IPS-20b (cell line): ENCODE measurements around the gene PDZK1.
"Not testable (repeated sequence)": the region's sequence is repeated elsewhere in the genome, so short reads cannot be mapped to it uniquely, and the experiment has no call there.

Experiments used
- H3K27ac ChIP-seq: one replicate; pipeline ENCODE4 v1.5.1; 2013; ENCODE audit warnings: low read length
- H3K27me3 ChIP-seq: 2 replicates; pipeline ENCODE4 v1.6.1; 2013; ENCODE audit warnings: mild to moderate bottlenecking, low read length, inconsistent platforms; ENCODE audit not compliant: insufficient read depth
- H3K36me3 ChIP-seq: 2 replicates; pipeline ENCODE4 v1.6.1; 2013; ENCODE audit warnings: low read depth, mild to moderate bottlenecking, inconsistent platforms, low read length, moderate library complexity; ENCODE audit not compliant: insufficient read depth
- H3K4me1 ChIP-seq: 2 replicates; pipeline ENCODE4 v1.6.1; 2013; ENCODE audit warnings: mild to moderate bottlenecking, control low read depth, inconsistent platforms, low read length, moderate library complexity; ENCODE audit not compliant: insufficient read depth
- H3K4me3 ChIP-seq: 2 replicates; pipeline ENCODE4 v1.5.1; 2013; ENCODE audit warnings: mild to moderate bottlenecking, low read length, inconsistent platforms
- H3K9ac ChIP-seq: 2 replicates; pipeline ENCODE4 v1.6.1; 2013; ENCODE audit warnings: low read depth, mild to moderate bottlenecking, inconsistent platforms, low read length, moderate library complexity
- H3K9me3 ChIP-seq: 2 replicates; pipeline ENCODE4 v1.6.1; 2013; ENCODE audit warnings: mild to moderate bottlenecking, low read depth, low read length, inconsistent platforms; ENCODE audit not compliant: insufficient read depth

Gene PDZK1

GRCh38 chr1:145688328-145688727, 18.8 kb downstream of the PDZK1 start:
- H3K9me3 ChIP-seq: no peaks in the 10 kb centered on the region
- peaks cover 5% of the 10 kb centered on the region; the same call in 1 of the 2 replicates for H3K4me1 ChIP-seq
- H3K36me3 ChIP-seq: no peaks in the 10 kb centered on the region
- no peaks in the 10 kb centered on the region for H3K27me3 ChIP-seq
- no peak overlapping the region for H3K4me3 ChIP-seq
- no peak overlapping the region for H3K27ac ChIP-seq
- H3K9ac ChIP-seq: no peak overlapping the region

- H3K27me3 ChIP-seq, H3K36me3 ChIP-seq, H3K4me1 ChIP-seq, H3K9me3 ChIP-seq, H3K4me3 ChIP-seq, H3K27ac ChIP-seq, H3K9ac ChIP-seq: not testable (repeated sequence)
Measured at GRCh38 chr1:145686078-145686477, 21.1 kb downstream of the PDZK1 start.

- H3K27ac ChIP-seq, H3K36me3 ChIP-seq, H3K4me3 ChIP-seq, H3K27me3 ChIP-seq, H3K9me3 ChIP-seq, H3K4me1 ChIP-seq, H3K9ac ChIP-seq: not testable (repeated sequence)
Measured at GRCh38 chr1:145684858-145685257, 22.3 kb downstream of the PDZK1 start.

GRCh38 chr1:145673217-145673616, 34.0 kb downstream of the PDZK1 start:
- not testable (repeated sequence) for H3K27ac ChIP-seq, H3K36me3 ChIP-seq, H3K4me3 ChIP-seq, H3K27me3 ChIP-seq, H3K9ac ChIP-seq, H3K9me3 ChIP-seq, H3K4me1 ChIP-seq

- not testable (repeated sequence) for H3K27me3 ChIP-seq, H3K27ac ChIP-seq, H3K4me3 ChIP-seq, H3K9ac ChIP-seq, H3K4me1 ChIP-seq, H3K36me3 ChIP-seq, H3K9me3 ChIP-seq
Measured at GRCh38 chr1:145670995-145671745, 36.0 kb downstream of the PDZK1 start.

GRCh38 chr1:145665015-145665414, 42.2 kb downstream of the PDZK1 start:
- not testable (repeated sequence) for H3K36me3 ChIP-seq, H3K27me3 ChIP-seq, H3K4me3 ChIP-seq, H3K4me1 ChIP-seq, H3K27ac ChIP-seq, H3K9me3 ChIP-seq, H3K9ac ChIP-seq

GRCh38 chr1:145662502-145662901, 44.7 kb downstream of the PDZK1 start:
- not testable (repeated sequence) for H3K4me1 ChIP-seq, H3K27ac ChIP-seq, H3K27me3 ChIP-seq, H3K9me3 ChIP-seq, H3K4me3 ChIP-seq, H3K36me3 ChIP-seq, H3K9ac ChIP-seq

- not testable (repeated sequence) for H3K9me3 ChIP-seq, H3K4me3 ChIP-seq, H3K27ac ChIP-seq, H3K27me3 ChIP-seq, H3K9ac ChIP-seq, H3K36me3 ChIP-seq, H3K4me1 ChIP-seq
Measured at GRCh38 chr1:145656245-145656943, 50.8 kb downstream of the PDZK1 start.

- not testable (repeated sequence) for H3K36me3 ChIP-seq, H3K4me3 ChIP-seq, H3K9ac ChIP-seq, H3K27ac ChIP-seq, H3K9me3 ChIP-seq, H3K27me3 ChIP-seq, H3K4me1 ChIP-seq
Measured at GRCh38 chr1:145643990-145644389, 63.2 kb downstream of the PDZK1 start.

GRCh38 chr1:145641886-145642285, 65.3 kb downstream of the PDZK1 start:
- H3K4me1 ChIP-seq, H3K9ac ChIP-seq, H3K9me3 ChIP-seq, H3K27ac ChIP-seq, H3K36me3 ChIP-seq, H3K4me3 ChIP-seq, H3K27me3 ChIP-seq: not testable (repeated sequence)

GRCh38 chr1:145636237-145636636, 70.9 kb downstream of the PDZK1 start:
- H3K4me1 ChIP-seq, H3K27ac ChIP-seq, H3K4me3 ChIP-seq, H3K36me3 ChIP-seq, H3K9ac ChIP-seq, H3K9me3 ChIP-seq, H3K27me3 ChIP-seq: not testable (repeated sequence)

- H3K27me3 ChIP-seq, H3K4me1 ChIP-seq, H3K9ac ChIP-seq, H3K9me3 ChIP-seq, H3K27ac ChIP-seq, H3K4me3 ChIP-seq, H3K36me3 ChIP-seq: not testable (repeated sequence)
Measured at GRCh38 chr1:145622177-145622576, 85.0 kb downstream of the PDZK1 start.
